ENCODE measurements around the gene EIF3A.

DNA sequence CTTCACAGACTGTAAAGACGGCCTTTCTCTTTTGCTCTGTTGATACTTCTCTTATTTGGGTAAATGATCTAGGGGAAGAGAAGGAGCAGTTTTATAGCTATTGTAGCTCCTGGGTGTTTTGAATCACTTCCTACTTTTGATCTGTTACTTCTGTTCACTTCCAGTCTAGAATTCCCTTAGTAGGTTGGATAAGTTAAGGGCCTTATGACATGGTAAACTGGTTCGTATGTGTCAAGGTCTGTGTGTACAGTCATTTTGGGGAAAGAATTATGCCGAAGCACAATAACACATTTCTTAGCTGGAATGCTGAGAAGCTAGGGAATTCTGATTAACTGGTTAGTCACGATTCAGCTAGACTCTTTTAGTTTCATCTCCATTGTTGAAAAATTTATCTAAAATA lies 31.4 kb upstream of the EIF3A start:
- TF ChIP-seq POLR2A (IDR thresholded peaks at IDR 0.05), result no peak
- TF ChIP-seq, protein P1, sequence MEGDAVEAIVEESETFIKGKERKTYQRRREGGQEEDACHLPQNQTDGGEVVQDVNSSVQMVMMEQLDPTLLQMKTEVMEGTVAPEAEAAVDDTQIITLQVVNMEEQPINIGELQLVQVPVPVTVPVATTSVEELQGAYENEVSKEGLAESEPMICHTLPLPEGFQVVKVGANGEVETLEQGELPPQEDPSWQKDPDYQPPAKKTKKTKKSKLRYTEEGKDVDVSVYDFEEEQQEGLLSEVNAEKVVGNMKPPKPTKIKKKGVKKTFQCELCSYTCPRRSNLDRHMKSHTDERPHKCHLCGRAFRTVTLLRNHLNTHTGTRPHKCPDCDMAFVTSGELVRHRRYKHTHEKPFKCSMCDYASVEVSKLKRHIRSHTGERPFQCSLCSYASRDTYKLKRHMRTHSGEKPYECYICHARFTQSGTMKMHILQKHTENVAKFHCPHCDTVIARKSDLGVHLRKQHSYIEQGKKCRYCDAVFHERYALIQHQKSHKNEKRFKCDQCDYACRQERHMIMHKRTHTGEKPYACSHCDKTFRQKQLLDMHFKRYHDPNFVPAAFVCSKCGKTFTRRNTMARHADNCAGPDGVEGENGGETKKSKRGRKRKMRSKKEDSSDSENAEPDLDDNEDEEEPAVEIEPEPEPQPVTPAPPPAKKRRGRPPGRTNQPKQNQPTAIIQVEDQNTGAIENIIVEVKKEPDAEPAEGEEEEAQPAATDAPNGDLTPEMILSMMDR (IDR thresholded peaks at IDR 0.05), result no peak

Measured in prostate gland (tissue), 2 donors.